Measurements from ENCODE around the gene CEP164.

The CEP164 gene

GRCh38 chr11:117461396-117462182, 133.9 kb downstream of the CEP164 start:
- no peak for DNase-seq (ENCODE audit: low read depth in 3 of 3)

GRCh38 chr11:117462183-117462863, 134.7 kb downstream of the CEP164 start:
- DNase-seq (ENCODE audit: low read depth in 3 of 3): no peak

GRCh38 chr11:117462864-117463247, 135.2 kb downstream of the CEP164 start:
- DNase-seq (ENCODE audit: low read depth in 3 of 3): no peak
